ENCODE measurements around the gene OR4D1. TPM values are rescaled to one million over a fixed set of nuclear protein-coding genes. Genes with fewer than 3 reads are reported as not detected.
"Not testable (repeated sequence)": the region's sequence is repeated elsewhere in the genome, so short reads cannot be mapped to it uniquely, and the experiment has no call there.

Gene OR4D1
- 4.6 TPM for total RNA-seq (ENCODE audit: insufficient read depth, low replicate concordance)

- no peak for DNase-seq (ENCODE audit: low spot score)
These were observed at the start of gene OR4D1 for GRCh38 chr17:58147930-58148434. Gene OR4D1, plus strand, starts transcription at chr17:58148384. Its CDS starts 6,770 bp downstream, at chr17:58155154.

- no peak for DNase-seq (ENCODE audit: low spot score)
These were observed 47.7 kb upstream of the OR4D1 start for GRCh38 chr17:58100506-58100905.

- not testable (repeated sequence) for DNase-seq (ENCODE audit: low spot score)
These were observed 46.3 kb upstream of the OR4D1 start for GRCh38 chr17:58101898-58102297.

GRCh38 chr17:58105093-58105492 lies 43.1 kb upstream of the OR4D1 start:
- DNase-seq (ENCODE audit: low spot score): no peak

- no peak for DNase-seq (ENCODE audit: low spot score)
These were observed 40.9 kb upstream of the OR4D1 start for GRCh38 chr17:58107306-58107705.

- no peak for DNase-seq (ENCODE audit: low spot score)
These were observed 39.0 kb upstream of the OR4D1 start for GRCh38 chr17:58109197-58109596.

GRCh38 chr17:58110012-58110411 lies 38.2 kb upstream of the OR4D1 start:
- DNase-seq (ENCODE audit: low spot score): no peak

GRCh38 chr17:58111676-58112075 lies 36.5 kb upstream of the OR4D1 start:
- DNase-seq (ENCODE audit: low spot score): no peak

- peak; percentile 59 for DNase-seq (ENCODE audit: low spot score)
These were observed 35.1 kb upstream of the OR4D1 start for GRCh38 chr17:58112970-58113631.

- no peak for DNase-seq (ENCODE audit: low spot score)
These were observed 34.2 kb upstream of the OR4D1 start for GRCh38 chr17:58113947-58114346.

- DNase-seq (ENCODE audit: low spot score): no peak
These were observed 30.8 kb upstream of the OR4D1 start for GRCh38 chr17:58117382-58117781.

- DNase-seq (ENCODE audit: low spot score): no peak
These were observed 28.7 kb upstream of the OR4D1 start for GRCh38 chr17:58119491-58119890.

GRCh38 chr17:58120195-58120822 lies 27.9 kb upstream of the OR4D1 start:
- DNase-seq (ENCODE audit: low spot score): peak; percentile 70

GRCh38 chr17:58121925-58122324 lies 26.3 kb upstream of the OR4D1 start:
- DNase-seq (ENCODE audit: low spot score): peak; percentile 14

- DNase-seq (ENCODE audit: low spot score): no peak
These were observed 20.3 kb upstream of the OR4D1 start for GRCh38 chr17:58127846-58128245.

GRCh38 chr17:58132697-58133096 lies 15.5 kb upstream of the OR4D1 start:
- DNase-seq (ENCODE audit: low spot score): not testable (repeated sequence)

- DNase-seq (ENCODE audit: low spot score): no peak
These were observed 11.4 kb upstream of the OR4D1 start for GRCh38 chr17:58136669-58137279.

- DNase-seq (ENCODE audit: low spot score): no peak
These were observed 6.7 kb upstream of the OR4D1 start for GRCh38 chr17:58141505-58141904.

GRCh38 chr17:58143335-58143734 lies 4.8 kb upstream of the OR4D1 start:
- DNase-seq (ENCODE audit: low spot score): not testable (repeated sequence)

- DNase-seq (ENCODE audit: low spot score): no peak
These were observed 3.4 kb upstream of the OR4D1 start for GRCh38 chr17:58144801-58145200.

- DNase-seq (ENCODE audit: low spot score): no peak
These were observed 425 bp downstream of the OR4D1 start for GRCh38 chr17:58148609-58149008.

- no peak for DNase-seq (ENCODE audit: low spot score)
These were observed 2.2 kb downstream of the OR4D1 start for GRCh38 chr17:58150394-58150793.

GRCh38 chr17:58153046-58153445 lies 4.9 kb downstream of the OR4D1 start:
- DNase-seq (ENCODE audit: low spot score): no peak
